WTC11 (cell line): ENCODE measurements around the gene CPTP. TPM values are rescaled to one million over a fixed set of nuclear protein-coding genes. Genes with fewer than 3 reads are reported as not detected.

Experiments
- ATAC-seq: fragments of 200-7000 bp; cut with Tn5 transposase; 2 replicates; pipeline ENCODE4 v1.10.0; 2021; ENCODE audit warnings: mild to moderate bottlenecking, moderate library complexity
- CTCF ChIA-PET: fragments of 300-600 bp; sonication (Branson Sonifier 250); formaldehyde crosslinking; loops from one replicate; lab custom pipeline; 2021; ENCODE audit warnings: antibody characterized with exemption; lab: Charles Lee
- POLR2A ChIA-PET: fragments of 350-600 bp; sonication (Branson Sonifier 250); formaldehyde crosslinking; loops from one replicate; lab custom pipeline; 2021; ENCODE audit warnings: antibody characterized with exemption; lab: Charles Lee
- DNase-seq: peaks from one replicate; pipeline ENCODE4 v3.0.0; 2021; ENCODE audit warnings: low spot score
- H3K27ac Mint-ChIP-seq: 2 replicates; pipeline ENCODE4 v1.8.0; 2021; ENCODE audit warnings: mixed read lengths
- H3K27me3 Mint-ChIP-seq: 2 replicates; pipeline ENCODE4 v1.8.0; 2021; ENCODE audit warnings: low read depth, mild to moderate bottlenecking, moderate library complexity, mixed read lengths
- H3K36me3 Mint-ChIP-seq: 2 replicates; pipeline ENCODE4 v1.8.0; 2021; ENCODE audit warnings: mixed read lengths
- H3K4me1 Mint-ChIP-seq: 2 replicates; pipeline ENCODE4 v1.8.0; 2022; ENCODE audit warnings: mixed read lengths
- H3K4me3 Mint-ChIP-seq: 2 replicates; pipeline ENCODE4 v1.8.0; 2021; ENCODE audit warnings: mild to moderate bottlenecking, moderate library complexity, mixed read lengths
- H3K9me3 Mint-ChIP-seq: 2 replicates; pipeline ENCODE4 v1.8.0; 2021; ENCODE audit warnings: mixed read lengths
- CBFB ChIP-seq: sonication (generic); formaldehyde crosslinking; IDR thresholded peaks from 2 replicates; pipeline ENCODE4 v1.8.1; 2022; ENCODE audit warnings: mild to moderate bottlenecking, low read depth, missing genetic modification reagents
- GABPB1 ChIP-seq: sonication (generic); formaldehyde crosslinking; IDR thresholded peaks from 2 replicates; pipeline ENCODE4 v1.8.1; 2023; ENCODE audit warnings: mild to moderate bottlenecking, missing genetic modification reagents
- GRHL2 ChIP-seq: fragments of 250-450 bp; sonication (Bioruptor Pico); IDR thresholded peaks from 2 replicates; pipeline ENCODE4 v1.8.0; 2022; ENCODE audit warnings: mild to moderate bottlenecking, moderate library complexity; ENCODE audit not compliant: insufficient replicate concordance, severe bottlenecking
- HMGA2 ChIP-seq: fragments of 250-450 bp; sonication (Bioruptor Pico); IDR thresholded peaks from 2 replicates; pipeline ENCODE4 v1.4.0; 2021; ENCODE audit warnings: mild to moderate bottlenecking, moderate library complexity
- NFYB ChIP-seq: sonication (generic); formaldehyde crosslinking; conservative IDR thresholded peaks from 2 replicates; pipeline ENCODE4 v1.8.0; 2022; ENCODE audit warnings: low read depth, missing genetic modification reagents
- NR1H2 ChIP-seq: sonication (generic); formaldehyde crosslinking; IDR thresholded peaks from 2 replicates; pipeline ENCODE4 v1.9.0; 2021; ENCODE audit warnings: mild to moderate bottlenecking, moderate library complexity, missing genetic modification reagents
- NR2C2 ChIP-seq: sonication (generic); formaldehyde crosslinking; IDR thresholded peaks from 2 replicates; pipeline ENCODE4 v1.8.0; 2022; ENCODE audit warnings: mild to moderate bottlenecking, missing genetic modification reagents
- SP1 ChIP-seq: sonication (generic); formaldehyde crosslinking; conservative IDR thresholded peaks from 2 replicates; pipeline ENCODE4 v1.8.1; 2022; ENCODE audit warnings: missing genetic modification reagents
- TCF7 ChIP-seq: sonication (generic); formaldehyde crosslinking; IDR thresholded peaks from 2 replicates; pipeline ENCODE4 v1.8.0; 2022; ENCODE audit warnings: mild to moderate bottlenecking, low read depth, missing genetic modification reagents, moderate library complexity
- TEAD1 ChIP-seq: sonication (generic); formaldehyde crosslinking; IDR thresholded peaks from 2 replicates; pipeline ENCODE4 v1.8.0; 2022; ENCODE audit warnings: mild to moderate bottlenecking, missing genetic modification reagents
- ZNF121 ChIP-seq: sonication (generic); formaldehyde crosslinking; IDR thresholded peaks from 2 replicates; pipeline ENCODE4 v1.8.0; 2023; ENCODE audit warnings: missing genetic modification reagents
- ZNF219 ChIP-seq: sonication (generic); formaldehyde crosslinking; IDR thresholded peaks from 2 replicates; pipeline ENCODE4 v1.8.0; 2023; ENCODE audit warnings: missing genetic modification reagents, mild to moderate bottlenecking, borderline replicate concordance
- ZNF232 ChIP-seq: sonication (generic); formaldehyde crosslinking; IDR thresholded peaks from 2 replicates; pipeline ENCODE4 v1.8.0; 2022; ENCODE audit warnings: mild to moderate bottlenecking, missing genetic modification reagents
- ZNF317 ChIP-seq: sonication (generic); formaldehyde crosslinking; IDR thresholded peaks from 2 replicates; pipeline ENCODE4 v1.8.1; 2023; ENCODE audit warnings: low read depth, mild to moderate bottlenecking, moderate library complexity, missing genetic modification reagents, borderline replicate concordance
- total RNA-seq: library from RNA; stranded (reverse); gene quantifications from 3 replicates; pipeline ENCODE4 v1.2.3, GENCODE V29; 2021
- TF ChIP-seq, protein P1 (sequence below): sonication (generic); formaldehyde crosslinking; IDR thresholded peaks from 2 replicates; pipeline ENCODE4 v1.8.0; 2023; ENCODE audit warnings: missing genetic modification reagents
- TF ChIP-seq, protein P2 (sequence below): fragments of 250-450 bp; sonication (Bioruptor Pico); IDR thresholded peaks from 2 replicates; pipeline ENCODE4 v1.8.0; 2021; ENCODE audit warnings: mild to moderate bottlenecking
- TF ChIP-seq, protein P3 (sequence below): sonication (generic); formaldehyde crosslinking; conservative IDR thresholded peaks from 2 replicates; pipeline ENCODE4 v1.8.1; 2022; ENCODE audit warnings: mild to moderate bottlenecking, missing genetic modification reagents
- TF ChIP-seq, protein P4 (sequence below): sonication (generic); formaldehyde crosslinking; conservative IDR thresholded peaks from 2 replicates; pipeline ENCODE4 v1.8.1; 2023; ENCODE audit warnings: mild to moderate bottlenecking, low read depth, missing genetic modification reagents, moderate library complexity
- TF ChIP-seq, protein P5 (sequence below): sonication (generic); formaldehyde crosslinking; IDR thresholded peaks from 2 replicates; pipeline ENCODE4 v1.8.1; 2023; ENCODE audit warnings: mild to moderate bottlenecking, missing genetic modification reagents, moderate library complexity
- TF ChIP-seq, protein P6 (sequence below): fragments of 250-450 bp; sonication (Bioruptor Pico); IDR thresholded peaks from 2 replicates; pipeline ENCODE4 v1.9.0; 2021; ENCODE audit warnings: mild to moderate bottlenecking, borderline replicate concordance
- TF ChIP-seq, protein P7 (sequence below): fragments of 250-450 bp; sonication (Bioruptor Pico); IDR thresholded peaks from 2 replicates; pipeline ENCODE4 v2.1.2; 2022; ENCODE audit warnings: mild to moderate bottlenecking, moderate library complexity

CPTP gene
- total RNA-seq, 1 experiment from 2014 or later = 14.4 TPM

DNA sequence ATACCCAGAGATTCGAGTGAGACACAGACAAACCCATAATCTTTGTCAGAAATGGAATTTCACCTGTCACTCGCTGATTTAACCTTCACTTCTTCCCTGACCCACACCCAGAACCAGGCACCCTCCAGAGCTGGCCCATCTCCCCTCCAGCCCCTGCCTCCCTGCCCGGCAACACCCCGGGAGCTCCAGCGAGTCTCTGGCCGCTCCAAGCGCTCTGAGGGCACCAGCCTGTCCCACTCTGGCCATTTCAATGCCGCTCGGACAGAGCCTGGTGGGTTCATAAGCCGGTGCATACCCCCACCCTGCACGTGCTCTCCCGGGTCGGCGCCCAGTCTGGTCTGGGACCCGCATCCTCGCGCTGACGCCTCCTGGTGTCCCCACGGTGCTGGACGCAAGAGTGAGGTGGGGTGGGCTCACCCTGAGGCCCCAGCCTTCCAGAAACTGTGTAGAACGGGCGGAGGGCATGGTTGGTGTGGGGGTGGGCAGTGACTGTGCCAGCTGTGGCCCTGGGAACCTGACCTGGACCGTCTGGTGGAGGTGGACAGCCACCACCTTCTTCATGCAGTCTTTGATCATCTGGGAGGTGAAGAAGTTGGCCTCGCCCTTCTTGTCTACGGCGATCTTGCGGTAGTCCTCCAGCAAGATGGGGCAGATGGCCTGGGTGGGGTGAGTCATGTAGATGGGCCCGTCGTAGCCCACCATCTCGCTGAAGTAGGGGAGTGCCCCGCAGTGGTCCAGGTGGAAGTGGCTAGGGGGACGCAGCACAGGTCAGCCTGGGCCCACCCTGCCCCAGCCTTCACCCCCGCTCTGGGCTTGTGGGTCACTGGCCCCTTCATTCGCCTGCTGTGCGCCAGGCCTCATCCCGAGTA lies 5.6 kb upstream of the CPTP start (continued):
- TF ChIP-seq, protein P1, sequence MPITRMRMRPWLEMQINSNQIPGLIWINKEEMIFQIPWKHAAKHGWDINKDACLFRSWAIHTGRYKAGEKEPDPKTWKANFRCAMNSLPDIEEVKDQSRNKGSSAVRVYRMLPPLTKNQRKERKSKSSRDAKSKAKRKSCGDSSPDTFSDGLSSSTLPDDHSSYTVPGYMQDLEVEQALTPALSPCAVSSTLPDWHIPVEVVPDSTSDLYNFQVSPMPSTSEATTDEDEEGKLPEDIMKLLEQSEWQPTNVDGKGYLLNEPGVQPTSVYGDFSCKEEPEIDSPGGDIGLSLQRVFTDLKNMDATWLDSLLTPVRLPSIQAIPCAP (CRISPR knock-in tag) = no peak
- TF ChIP-seq ZNF317 (CRISPR knock-in tag) (no peak), HMGA2 (CRISPR knock-in tag) (no peak), ZNF232 (CRISPR knock-in tag) (no peak), GRHL2 (CRISPR knock-in tag) (no peak), ZNF121 (0 out of 2 replicates have a peak, but pooled peaks have one; percentile 15)
- TF ChIP-seq, protein P2, sequence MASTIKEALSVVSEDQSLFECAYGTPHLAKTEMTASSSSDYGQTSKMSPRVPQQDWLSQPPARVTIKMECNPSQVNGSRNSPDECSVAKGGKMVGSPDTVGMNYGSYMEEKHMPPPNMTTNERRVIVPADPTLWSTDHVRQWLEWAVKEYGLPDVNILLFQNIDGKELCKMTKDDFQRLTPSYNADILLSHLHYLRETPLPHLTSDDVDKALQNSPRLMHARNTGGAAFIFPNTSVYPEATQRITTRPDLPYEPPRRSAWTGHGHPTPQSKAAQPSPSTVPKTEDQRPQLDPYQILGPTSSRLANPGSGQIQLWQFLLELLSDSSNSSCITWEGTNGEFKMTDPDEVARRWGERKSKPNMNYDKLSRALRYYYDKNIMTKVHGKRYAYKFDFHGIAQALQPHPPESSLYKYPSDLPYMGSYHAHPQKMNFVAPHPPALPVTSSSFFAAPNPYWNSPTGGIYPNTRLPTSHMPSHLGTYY (CRISPR knock-in tag) = no peak
- TF ChIP-seq, protein P3, sequence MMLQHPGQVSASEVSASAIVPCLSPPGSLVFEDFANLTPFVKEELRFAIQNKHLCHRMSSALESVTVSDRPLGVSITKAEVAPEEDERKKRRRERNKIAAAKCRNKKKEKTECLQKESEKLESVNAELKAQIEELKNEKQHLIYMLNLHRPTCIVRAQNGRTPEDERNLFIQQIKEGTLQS = 0 out of 2 replicates have a peak, but pooled peaks have one; percentile 43

DNA sequence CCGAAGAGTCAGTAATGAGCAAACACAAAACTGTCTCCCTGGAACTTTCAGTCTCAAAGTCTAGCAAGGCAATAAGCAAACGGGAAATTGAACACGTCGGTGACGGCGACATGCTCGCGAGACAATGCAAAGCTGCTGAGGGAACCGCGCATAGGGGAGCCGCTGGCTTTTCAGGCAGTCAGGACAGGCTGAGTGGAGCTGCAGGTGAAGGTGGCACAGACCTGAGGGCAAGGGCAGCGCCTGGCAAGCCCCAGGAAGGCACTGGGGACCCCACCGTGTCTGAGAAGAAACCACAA lies 5.0 kb upstream of the CPTP start:
- peaks cover 11% of the 10 kb centered on the region for H3K36me3 Mint-ChIP-seq
- ChIA-PET POLR2A (interaction anchor here (0.6 to 0.9 kb wide), 2 partner anchors 44 to 80 kb away, joined by 3 to 4 read pairs; no protein-coding TSS in a partner anchor), CTCF (no interaction called here)
- H3K27ac Mint-ChIP-seq = peak overlapping the region; percentile 50; the same call in 1 of the 2 replicates
- H3K4me1 Mint-ChIP-seq = peaks cover 25% of the 10 kb centered on the region
- ATAC-seq = no peak
- H3K9me3 Mint-ChIP-seq = no peaks in the 10 kb centered on the region
- no peaks in the 10 kb centered on the region for H3K27me3 Mint-ChIP-seq
- DNase-seq = no peak
- H3K4me3 Mint-ChIP-seq = no peak overlapping the region
- TF ChIP-seq TCF7 (CRISPR knock-in tag) (no peak), NR1H2 (no peak), NFYB (CRISPR knock-in tag) (no peak), ZNF219 (no peak), TEAD1 (no peak), CBFB (CRISPR knock-in tag) (no peak), SP1 (CRISPR knock-in tag) (no peak), GABPB1 (CRISPR knock-in tag) (no peak), ZNF317 (CRISPR knock-in tag) (no peak), NR2C2 (CRISPR knock-in tag) (no peak)
- TF ChIP-seq, protein P4, sequence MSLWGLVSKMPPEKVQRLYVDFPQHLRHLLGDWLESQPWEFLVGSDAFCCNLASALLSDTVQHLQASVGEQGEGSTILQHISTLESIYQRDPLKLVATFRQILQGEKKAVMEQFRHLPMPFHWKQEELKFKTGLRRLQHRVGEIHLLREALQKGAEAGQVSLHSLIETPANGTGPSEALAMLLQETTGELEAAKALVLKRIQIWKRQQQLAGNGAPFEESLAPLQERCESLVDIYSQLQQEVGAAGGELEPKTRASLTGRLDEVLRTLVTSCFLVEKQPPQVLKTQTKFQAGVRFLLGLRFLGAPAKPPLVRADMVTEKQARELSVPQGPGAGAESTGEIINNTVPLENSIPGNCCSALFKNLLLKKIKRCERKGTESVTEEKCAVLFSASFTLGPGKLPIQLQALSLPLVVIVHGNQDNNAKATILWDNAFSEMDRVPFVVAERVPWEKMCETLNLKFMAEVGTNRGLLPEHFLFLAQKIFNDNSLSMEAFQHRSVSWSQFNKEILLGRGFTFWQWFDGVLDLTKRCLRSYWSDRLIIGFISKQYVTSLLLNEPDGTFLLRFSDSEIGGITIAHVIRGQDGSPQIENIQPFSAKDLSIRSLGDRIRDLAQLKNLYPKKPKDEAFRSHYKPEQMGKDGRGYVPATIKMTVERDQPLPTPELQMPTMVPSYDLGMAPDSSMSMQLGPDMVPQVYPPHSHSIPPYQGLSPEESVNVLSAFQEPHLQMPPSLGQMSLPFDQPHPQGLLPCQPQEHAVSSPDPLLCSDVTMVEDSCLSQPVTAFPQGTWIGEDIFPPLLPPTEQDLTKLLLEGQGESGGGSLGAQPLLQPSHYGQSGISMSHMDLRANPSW = no peak
- TF ChIP-seq, protein P1 (CRISPR knock-in tag) = no peak
- TF ChIP-seq, protein P5, sequence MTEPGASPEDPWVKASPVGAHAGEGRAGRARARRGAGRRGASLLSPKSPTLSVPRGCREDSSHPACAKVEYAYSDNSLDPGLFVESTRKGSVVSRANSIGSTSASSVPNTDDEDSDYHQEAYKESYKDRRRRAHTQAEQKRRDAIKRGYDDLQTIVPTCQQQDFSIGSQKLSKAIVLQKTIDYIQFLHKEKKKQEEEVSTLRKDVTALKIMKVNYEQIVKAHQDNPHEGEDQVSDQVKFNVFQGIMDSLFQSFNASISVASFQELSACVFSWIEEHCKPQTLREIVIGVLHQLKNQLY = no peak
- TF ChIP-seq, protein P6, sequence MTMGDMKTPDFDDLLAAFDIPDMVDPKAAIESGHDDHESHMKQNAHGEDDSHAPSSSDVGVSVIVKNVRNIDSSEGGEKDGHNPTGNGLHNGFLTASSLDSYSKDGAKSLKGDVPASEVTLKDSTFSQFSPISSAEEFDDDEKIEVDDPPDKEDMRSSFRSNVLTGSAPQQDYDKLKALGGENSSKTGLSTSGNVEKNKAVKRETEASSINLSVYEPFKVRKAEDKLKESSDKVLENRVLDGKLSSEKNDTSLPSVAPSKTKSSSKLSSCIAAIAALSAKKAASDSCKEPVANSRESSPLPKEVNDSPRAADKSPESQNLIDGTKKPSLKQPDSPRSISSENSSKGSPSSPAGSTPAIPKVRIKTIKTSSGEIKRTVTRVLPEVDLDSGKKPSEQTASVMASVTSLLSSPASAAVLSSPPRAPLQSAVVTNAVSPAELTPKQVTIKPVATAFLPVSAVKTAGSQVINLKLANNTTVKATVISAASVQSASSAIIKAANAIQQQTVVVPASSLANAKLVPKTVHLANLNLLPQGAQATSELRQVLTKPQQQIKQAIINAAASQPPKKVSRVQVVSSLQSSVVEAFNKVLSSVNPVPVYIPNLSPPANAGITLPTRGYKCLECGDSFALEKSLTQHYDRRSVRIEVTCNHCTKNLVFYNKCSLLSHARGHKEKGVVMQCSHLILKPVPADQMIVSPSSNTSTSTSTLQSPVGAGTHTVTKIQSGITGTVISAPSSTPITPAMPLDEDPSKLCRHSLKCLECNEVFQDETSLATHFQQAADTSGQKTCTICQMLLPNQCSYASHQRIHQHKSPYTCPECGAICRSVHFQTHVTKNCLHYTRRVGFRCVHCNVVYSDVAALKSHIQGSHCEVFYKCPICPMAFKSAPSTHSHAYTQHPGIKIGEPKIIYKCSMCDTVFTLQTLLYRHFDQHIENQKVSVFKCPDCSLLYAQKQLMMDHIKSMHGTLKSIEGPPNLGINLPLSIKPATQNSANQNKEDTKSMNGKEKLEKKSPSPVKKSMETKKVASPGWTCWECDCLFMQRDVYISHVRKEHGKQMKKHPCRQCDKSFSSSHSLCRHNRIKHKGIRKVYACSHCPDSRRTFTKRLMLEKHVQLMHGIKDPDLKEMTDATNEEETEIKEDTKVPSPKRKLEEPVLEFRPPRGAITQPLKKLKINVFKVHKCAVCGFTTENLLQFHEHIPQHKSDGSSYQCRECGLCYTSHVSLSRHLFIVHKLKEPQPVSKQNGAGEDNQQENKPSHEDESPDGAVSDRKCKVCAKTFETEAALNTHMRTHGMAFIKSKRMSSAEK = no peak
- TF ChIP-seq, protein P7, sequence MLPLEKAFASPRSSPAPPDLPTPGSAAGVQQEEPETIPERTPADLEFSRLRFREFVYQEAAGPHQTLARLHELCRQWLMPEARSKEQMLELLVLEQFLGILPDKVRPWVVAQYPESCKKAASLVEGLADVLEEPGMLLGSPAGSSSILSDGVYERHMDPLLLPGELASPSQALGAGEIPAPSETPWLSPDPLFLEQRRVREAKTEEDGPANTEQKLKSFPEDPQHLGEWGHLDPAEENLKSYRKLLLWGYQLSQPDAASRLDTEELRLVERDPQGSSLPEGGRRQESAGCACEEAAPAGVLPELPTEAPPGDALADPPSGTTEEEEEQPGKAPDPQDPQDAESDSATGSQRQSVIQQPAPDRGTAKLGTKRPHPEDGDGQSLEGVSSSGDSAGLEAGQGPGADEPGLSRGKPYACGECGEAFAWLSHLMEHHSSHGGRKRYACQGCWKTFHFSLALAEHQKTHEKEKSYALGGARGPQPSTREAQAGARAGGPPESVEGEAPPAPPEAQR (CRISPR knock-in tag) = no peak
